NCI-H345 (cell line): Measurements from ENCODE around the gene C2orf81.

Experiments used
- DNase-seq: peaks from one replicate; lab custom pipeline; 2025; lab: John Stamatoyannopoulos, UW

Gene C2orf81

DNA sequence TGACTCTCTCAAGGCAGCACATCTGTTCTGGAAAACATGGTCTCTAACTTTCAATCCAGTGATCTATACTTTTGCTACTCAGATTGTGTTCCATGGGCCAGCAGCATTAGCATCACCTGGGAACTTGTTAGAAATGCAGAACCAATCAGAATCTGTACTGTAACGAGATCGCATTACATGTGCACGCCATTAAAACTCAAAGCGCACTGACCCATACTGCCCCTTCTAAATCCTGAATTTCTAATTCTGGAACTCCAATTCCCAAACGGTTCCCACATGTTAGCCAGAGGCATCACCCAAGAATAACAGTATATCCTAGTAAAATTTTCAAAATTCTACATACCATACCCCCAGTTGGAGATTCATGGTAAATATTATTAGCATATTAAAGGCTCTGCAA, 30.8 kb downstream of the C2orf81 start:
- DNase-seq = no peak

DNA sequence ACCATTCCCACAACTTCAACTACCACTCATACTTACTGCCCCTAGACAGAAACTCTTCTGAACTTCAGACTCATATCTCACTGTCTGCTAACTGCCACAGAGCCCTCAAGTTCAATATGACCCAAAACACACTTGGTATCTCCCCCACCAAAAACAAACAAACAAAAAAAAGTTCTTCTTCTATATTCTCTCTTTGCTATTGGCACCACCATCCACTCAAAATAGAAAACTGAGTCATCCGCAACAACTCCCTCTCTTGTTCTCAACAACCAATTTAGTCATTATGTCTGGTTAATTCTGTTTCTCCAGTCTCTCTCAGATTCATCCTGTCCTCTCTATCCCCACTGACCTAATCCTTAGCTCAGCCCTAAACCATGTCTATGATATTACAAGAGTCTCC, 34.1 kb downstream of the C2orf81 start:
- DNase-seq = no peak

DNA sequence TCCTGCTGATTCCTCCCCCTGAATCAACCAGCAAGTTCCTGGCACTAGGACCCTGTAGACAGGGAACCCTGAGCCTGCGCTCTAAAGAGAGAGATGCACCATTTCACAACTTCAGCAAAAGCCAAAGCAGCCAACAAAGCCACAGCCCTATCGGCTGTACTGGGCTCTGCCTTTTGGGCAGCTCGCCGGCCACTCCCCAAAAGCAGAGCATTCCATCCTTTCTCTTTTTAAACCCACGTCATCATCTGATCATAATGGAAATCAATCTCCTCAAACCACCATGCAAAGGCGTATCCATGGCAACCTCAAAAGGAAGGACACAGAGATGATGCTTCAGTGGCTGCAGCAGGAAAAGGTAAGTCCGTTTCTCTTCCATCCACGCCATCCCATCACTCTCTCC, 36.0 kb downstream of the C2orf81 start:
- DNase-seq = no peak

DNA sequence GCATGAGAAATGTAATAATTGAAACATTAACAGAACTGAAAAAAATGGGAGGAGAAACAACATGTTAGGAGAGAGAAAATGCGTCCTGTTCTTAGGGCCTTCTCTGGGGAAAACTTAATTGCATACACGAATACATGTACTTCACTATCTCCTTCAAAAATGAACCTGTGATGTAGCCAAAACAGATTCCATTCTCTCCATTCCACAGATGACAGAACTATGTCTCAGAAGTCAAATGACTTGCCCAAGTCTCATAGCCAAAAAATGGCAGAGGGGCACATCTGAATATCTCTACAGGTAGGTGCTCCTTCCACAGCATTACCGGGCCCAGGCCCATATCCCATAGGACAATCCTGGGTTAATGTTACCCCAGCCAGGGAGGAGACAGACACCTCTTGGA, 37.4 kb downstream of the C2orf81 start:
- DNase-seq = no peak

DNA sequence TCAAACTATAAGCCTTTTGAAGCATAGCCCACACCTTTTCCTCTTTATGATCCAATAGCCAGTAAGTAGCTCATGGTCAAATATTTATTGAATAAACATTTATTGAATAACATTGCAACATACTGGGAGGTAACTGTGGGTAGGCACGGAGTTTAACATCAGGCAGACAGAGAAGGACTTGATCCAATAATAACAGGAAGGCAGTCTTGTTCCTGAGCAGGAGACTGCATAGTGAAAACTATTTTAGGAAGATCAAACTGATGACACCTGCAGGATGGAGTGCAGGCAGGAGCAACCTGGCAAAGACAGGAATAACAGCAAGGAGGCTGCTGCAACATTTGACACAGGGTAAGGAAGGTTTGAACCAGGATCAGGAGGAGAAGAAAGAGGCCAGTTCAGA, 38.2 kb downstream of the C2orf81 start:
- DNase-seq = no peak

DNA sequence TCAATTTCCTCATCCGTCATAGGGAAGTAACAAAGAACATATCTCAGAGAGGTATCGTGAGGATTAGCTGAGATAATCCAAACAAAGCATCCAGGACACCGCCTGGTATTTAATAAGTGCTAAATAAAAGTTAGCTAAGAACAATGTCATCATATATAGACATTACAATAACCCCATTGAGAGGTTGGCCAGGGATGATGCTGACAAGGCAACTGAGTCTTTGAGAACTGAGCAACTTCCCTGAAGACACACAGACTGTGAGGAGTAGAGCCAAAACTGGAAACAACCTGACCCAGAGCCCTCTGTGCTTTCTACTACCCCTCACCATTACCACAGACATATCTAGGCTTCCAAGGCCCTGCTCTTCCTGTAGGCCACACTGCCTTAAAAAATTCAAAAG, 39.7 kb downstream of the C2orf81 start:
- DNase-seq = no peak

DNA sequence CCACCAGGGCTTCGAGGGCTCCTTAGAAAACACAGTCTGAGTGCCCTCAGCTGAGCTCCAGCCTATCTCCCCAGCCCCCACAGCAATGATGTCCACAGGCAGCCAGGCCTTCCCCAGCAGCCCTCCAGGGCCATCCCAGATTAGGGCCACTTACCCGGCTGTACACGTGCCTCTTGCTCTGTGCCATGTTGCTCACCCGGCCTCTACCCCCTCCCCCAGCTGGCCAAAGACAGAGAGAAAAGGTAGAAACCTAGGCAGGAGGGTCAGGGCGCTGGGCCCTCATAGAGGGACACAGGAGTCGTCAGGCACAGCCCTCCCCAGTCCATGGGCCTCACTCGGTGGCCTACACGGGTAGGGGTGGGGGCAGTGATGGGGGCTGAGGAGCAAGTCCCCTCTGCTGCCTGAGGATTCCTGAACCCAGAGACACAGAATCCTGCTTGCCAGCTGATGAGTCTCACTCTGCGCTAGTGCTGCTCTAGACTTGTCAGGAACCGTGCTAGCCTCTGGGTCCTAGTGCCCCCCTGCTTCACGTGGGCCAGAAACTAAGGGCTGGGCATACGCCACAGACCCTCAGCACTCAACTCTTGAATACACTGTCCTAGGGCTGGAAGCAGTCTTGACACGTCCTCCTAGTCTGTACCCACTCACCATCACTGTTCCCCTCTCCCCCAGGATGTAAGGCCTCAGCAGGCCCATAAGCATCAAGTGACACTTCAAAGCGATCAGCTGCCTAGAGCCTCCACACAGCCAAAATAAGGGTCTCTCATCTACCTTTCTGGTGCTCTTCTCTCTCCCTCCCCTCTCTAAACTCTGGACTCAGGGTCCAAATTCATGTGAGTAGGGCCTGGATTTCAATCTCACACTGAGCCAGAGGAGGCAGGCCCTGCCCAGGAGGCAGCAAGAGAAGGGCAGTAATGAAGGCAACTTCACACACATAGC, 41.3 kb downstream of the C2orf81 start, which contains the start of gene DCTN1:
DCTN1 (minus strand) TSS at position 461 of the 939 bp plus-strand sequence; CDS start at position 187, 274 bp downstream.
- DNase-seq = peak; percentile 17

DNA sequence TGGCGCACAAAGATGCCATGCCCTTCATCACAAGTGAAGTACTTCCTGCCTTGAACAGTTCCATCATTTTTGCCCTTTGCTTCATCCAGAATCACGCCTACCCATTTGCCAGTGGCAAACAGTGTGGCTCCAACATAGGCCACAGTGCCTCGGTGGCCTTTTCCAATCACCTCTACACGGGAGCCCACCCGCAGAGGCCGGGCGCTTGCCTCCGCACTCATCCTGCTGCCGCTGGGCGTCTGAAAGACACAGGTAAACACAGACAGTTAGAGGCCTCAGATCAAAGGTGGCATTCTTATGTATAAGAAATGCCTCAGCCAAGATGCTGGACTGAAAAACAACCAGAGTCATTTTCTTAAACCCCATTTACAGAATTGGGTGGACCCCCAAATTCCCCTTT, 43.4 kb downstream of the C2orf81 start:
- DNase-seq = no peak

DNA sequence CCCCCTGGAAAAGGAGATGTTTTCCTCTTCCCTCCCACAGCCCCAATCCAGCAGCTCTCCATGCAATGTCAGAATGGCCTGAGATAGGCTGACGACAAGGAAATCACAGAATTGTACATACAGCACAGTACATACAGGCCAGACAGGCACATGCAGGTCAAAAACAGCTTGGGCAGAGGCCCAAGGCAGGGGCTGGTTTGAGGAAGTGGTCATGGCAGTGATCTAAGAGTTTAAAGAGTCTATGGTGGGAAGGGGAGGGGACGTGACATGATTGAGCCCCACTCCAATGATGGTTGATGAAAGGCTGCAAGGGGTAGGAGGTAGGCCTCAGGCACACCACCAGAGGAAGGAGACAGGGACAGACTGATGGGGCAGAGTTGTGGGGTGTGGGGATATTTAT, 45.6 kb downstream of the C2orf81 start:
- no peak for DNase-seq

DNA sequence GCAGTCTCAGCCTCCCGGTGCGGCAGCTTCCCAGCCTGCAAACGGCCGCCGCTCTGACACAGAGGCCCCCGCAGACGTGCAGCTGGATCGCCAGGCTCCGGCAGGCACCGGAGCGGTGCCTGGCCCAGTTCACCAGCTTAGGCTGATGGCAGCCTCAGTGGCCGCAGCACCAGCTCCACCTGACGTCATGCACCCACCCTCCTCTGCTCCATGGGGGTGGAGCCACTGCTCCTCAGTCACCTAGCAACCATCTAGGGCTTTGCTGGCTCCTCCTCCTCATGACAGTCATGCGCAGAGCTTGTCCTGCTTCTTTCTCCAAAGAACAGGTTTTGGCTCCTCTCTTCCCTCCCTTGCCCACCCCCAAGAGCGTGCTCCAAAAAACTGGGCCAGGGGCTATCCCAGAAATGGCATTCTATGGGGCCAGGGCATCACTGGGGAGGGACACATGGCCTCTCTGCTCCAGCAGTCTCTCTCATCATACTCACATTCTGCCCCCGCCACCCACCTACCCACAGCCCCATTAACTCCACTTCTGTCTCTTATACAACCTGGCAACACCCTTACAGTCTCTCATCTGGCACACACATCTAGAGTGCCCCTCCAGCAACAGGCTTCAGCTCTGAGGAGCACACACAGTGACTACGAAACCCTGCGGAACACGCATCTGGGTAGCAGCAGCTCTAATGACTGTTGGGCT, 46.8 kb downstream of the C2orf81 start:
- DNase-seq = no peak

DNA sequence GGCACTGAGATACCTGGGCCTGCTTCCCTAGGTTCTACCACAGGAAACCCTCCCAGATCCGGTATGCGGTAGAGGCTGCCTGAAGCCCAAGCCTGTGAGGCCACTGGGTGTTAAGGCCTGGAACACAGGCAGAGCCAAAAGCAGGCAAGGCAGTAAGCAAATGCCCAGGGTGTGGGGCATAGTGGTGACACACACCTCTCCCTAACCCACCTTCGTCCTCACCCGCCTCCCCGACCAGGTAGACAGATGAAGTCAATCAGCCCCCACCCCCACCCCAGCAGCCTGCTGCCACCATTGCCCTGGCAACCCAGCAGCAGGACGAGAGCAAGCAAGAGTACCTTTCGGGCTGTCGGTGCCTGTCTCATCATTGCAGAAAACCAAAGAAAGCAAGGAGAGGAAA, 47.4 kb downstream of the C2orf81 start:
- no peak for DNase-seq

DNA sequence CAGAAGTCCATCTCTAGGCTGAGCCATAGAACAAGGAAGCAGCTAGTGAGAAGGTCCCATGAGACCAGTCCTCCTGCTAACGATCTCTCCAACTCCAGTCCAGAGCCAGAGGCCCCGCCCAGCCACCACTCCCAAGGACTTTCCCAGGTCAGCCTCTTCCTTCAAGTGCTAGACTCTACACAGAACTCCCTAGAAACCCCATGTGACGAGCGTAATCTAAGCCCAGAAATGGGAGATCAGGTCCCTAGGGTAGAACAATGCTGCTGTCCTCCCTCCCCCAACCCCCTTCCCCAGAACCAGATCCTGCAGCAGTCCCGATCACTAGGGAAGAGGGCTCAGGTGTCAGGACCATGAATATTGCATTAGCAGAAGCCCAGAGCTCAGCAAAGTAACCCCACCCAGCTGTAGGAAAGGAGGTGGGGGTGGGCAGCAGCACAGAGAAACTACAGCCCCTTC, 48.2 kb downstream of the C2orf81 start:
- peak; percentile 3 for DNase-seq

DNA sequence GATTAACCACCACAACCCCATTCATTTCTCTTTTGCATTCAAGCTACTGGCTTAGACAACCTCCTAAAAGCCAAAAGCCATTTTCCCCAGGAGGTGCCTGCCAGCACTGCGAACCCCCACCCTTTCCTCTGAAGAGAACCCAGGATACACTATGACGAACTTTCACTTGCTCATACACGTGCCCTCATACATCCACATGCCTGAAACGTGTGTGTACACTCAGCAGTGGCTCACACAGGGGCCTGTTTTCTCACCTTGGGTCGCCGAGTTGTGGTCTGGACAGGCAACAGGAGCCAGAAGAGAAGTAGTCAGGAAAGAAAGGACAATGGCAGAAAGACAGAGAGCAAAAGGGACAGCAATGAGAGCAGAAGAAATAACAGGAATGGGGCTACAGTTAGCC, 48.7 kb downstream of the C2orf81 start:
- DNase-seq = no peak

DNA sequence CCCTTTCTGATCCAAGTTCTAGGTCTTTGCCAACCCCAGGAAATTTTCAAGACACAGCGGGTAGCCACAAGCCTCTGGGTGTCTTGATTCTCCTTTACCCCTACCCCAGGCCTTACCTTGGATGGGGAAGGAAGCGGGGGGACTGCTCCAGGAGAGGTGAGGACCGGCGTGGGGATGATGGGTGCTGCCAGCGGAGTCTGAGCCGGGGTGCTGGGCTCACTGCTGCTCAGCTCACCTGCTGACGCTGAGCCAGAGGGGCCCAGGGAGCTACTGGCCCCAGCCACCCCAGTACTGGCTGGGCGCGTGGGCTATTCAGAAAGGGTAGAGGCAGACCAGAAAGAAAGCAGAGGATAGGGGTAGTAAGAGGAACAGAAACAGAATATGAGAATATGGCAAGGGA, 50.0 kb downstream of the C2orf81 start:
- DNase-seq = no peak

DNA sequence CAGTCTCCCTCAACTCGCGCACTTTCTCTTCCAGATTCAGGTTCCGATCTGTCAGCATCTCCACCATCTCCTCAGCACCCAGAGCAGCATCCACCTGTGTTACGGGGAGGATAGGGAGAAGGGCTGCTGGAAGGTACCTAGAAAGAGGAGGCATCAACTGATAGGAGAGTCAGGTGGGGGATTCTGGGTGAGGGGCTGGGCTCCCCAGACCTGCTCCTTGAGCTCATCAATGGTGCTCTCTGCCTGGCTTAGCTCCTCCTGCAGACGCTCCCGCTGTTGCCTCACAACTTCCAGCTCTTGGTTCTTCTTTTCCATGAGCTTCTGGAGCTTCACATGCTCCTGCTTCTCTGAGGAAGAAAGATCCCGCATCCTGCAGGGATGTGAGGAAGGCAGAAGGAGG, 51.4 kb downstream of the C2orf81 start:
- DNase-seq = no peak

DNA sequence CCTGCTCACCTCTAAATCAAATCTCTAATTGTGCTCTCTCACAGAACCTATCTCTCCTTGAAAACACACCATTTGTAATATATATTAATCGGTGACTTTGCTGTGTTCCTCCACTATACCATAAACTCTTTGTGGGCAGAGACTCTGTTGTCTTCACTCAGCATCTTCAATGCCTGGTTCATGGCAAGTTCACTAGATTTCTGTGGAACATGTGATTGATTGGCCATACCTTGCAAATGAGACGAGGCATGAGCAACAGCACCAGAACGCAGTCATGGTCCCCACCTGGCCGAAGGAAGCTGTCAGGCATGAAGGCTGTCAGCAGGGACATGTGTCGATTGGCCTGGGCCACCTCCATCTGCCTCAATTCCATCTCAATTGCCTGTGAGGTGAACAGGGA, 52.9 kb downstream of the C2orf81 start:
- no peak for DNase-seq

DNA sequence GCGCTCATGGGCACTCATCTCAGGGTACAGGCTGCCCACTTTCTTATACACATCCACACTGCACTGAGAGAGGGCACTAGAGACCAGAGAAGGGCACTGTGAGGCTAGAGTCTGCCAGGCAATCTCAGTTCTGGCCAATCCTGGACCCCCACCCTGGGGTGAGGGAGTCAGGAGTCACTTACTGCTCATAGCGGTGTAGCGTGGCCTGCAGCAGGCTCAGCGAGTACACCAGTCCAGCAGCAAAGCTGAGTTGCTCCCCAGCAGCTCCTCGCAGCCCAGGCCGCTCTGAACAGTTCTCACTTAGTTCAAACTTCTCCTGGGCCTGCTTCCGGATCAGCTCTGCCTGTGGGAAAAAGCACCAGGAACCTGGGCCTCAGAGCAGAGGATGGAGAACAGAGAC, 53.6 kb downstream of the C2orf81 start:
- DNase-seq = no peak

DNA sequence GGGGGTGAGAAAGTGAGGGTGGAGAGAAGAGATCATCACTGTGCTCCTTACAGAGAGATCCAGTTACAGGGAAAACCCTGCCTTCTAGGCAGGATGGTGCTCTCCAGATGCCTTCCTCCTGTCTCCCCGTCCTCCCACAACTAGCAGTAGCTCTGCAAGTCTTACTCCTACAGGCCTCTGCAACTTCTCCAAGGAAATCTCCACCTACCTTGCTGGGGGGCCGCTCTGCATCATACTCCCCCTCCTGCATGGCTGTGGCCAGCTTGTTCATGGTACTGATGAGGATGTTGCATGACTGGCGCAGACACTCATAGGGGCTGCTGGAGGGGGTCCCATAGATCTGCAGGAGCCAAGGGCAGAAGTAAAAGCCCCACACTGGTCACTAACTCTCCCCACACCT, 55.4 kb downstream of the C2orf81 start:
- DNase-seq = no peak

DNA sequence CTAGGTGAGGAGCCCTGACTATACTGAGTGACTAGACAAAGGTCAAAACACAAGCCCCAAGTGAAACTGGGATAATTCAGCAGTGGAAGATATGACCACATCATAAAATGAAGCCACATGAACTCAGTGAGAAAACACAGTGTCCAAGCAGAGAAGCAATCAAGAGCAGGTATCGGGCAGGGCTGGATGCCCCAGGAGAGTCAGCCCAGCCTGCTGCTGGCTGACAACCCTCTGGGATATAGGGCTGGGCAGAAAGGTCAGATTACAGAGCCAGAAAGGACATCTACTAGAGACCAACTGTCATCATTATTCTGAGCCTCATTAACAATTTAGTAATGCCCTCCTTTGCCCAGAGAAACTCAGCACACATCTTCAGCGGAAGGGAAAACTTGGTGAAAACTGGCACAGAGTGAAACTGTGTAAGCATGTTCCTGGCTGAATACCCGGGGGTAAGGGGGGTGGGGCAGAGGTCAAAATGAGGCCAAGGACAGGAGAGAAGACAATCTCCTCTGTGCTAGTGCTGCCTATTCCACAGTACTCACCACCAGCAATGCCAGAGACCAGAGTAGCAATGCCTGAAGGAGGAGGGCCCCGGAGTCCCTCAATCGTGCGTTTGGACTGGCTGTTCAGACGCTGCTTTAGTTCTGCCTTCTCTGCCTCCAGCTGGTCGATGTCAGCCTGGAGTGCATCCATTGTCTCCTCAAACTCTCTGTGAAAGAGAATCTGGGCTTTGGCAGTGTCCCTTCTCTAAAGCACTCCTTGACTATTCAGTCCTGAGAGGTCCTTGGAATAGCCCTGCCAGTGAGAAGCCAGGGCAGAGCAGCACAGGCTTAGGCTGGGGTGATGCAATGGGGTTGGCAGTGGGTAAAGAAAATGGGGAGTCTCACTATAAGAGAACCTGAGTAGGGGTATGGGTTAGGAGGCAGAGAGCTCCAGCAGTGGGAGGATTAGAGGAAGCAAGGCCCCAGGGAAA, 56.6 kb downstream of the C2orf81 start:
- no peak for DNase-seq
